Stimulated activated CD4-positive, alpha-beta T cell treated with anti-CD3 and anti-CD28 coated beads, Interleukin-1b, Interleukin-23, amount 100 ng/mL, for 4 hours (primary cell): Measurements from ENCODE around the gene NFATC1.
"Not testable (repeated sequence)": the region's sequence is repeated elsewhere in the genome, so short reads cannot be mapped to it uniquely, and the experiment has no call there.

ENCODE experiments used
- DNase-seq, 2 donors: peaks; one replicate each; pipeline ENCODE4 v3.0.0-alpha.2; 2020; ENCODE audit warnings: low read depth in 2 of 2

Gene NFATC1

DNA sequence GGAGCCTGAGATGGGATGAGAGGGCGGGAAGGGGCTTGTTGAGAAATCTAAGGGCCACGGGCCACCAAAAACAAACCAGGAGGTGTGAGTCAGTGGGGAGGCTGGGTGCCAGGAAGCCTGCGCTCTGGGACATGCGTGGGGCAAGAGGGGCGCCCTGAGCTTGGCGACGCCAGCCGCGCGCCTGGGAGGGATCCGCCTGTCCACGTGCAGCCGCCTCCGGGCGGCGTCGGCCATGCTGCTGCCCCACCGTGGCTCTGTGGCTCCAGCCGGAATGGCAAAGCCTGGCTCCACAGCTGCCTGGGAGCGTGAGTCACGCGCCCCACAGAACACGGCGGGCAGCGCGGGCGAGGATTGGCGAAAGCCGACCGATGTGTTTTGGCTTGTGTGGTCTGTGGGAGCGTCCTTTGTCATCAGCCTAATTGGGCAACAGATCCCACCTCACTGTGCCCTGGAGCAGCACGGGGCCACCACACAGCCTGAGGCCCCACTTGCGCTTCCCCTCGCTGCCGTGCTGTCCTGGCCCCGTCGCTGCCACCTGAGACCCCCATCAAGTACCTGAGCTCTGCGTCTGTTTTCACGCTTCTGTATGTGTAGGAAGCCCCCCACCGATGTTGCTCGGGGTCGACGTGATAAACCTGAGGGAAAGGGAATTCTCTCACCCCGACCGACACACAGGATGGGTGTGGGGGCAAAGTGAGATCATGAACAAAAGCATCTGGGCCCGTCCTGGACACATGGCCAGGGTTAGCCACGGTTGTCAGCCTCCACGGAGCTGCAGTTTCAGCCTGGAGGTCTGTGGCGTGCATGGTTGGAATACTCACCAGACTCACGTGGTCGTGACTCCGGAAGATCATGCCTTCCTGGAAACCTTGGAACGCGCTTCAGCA is 80.5 kb downstream of the NFATC1 start:
- no peak for DNase-seq

DNA sequence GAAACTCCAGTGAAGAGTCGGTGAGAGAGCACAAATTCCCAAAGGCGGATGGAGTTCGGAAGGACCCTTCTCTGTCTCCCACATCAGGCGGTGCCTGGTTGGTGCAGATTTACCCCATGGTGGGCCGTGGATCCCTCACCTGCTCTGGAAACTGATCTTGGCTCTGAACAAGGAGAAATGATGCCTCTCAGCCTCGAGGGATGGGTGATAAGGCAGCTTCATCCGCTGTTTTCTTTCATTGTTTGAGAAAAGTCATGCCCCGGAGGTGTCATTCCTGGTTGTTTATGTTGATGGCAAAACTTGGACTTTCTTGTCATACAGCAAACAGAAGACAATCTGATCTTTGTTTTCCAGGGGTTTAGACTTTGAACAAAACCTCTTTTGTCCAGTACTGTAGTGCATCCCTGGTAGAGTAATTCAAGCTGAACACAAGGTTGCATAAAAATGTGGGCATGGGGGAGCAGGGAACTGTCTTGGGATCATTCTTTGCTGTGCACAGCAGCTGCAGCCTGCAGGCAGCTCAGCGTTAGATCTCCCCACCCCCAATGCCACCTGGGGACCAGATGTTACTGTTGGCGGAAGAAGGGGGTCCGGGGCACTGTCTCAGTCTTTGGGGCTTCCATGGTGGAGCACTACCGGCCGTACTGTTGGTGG is 81.3 kb downstream of the NFATC1 start:
- DNase-seq = no peak

DNA sequence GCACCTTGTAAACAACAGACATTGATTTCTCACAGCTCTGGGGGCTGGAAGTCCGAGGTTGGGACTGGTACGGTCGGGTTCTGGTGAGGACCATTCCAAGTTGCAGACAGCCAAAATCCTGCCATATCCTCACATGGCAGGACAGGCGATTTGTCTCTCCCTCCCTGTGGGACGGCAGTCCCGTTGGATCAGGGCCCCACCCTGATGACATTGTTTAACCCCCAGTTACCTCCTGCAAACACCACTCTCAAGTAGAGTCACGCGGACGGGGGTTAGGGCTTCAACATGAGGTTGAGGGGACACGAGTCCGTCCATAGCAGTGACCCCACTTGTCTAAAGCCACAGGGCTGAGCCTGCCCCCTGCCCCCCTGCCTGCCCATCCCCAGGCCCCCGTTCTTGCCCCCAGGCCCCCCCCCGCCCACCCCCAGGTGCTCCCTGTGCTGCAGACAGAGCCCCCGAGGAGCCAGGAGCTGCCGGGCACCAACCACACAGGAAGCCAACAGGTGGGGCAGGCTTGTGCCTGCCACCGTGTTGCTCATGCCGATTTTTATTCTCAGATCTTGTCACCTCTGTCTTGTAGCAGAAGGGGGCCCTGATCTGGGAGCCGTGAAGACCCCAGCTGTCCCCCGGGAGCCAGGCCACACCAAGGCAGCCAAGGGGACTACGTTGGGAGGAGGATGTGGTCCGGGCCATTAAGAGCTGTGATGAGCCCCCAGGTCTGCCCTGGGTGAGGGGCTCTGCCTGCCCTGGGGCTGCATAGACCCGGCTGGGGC is 82.2 kb downstream of the NFATC1 start:
- no peak for DNase-seq

DNA sequence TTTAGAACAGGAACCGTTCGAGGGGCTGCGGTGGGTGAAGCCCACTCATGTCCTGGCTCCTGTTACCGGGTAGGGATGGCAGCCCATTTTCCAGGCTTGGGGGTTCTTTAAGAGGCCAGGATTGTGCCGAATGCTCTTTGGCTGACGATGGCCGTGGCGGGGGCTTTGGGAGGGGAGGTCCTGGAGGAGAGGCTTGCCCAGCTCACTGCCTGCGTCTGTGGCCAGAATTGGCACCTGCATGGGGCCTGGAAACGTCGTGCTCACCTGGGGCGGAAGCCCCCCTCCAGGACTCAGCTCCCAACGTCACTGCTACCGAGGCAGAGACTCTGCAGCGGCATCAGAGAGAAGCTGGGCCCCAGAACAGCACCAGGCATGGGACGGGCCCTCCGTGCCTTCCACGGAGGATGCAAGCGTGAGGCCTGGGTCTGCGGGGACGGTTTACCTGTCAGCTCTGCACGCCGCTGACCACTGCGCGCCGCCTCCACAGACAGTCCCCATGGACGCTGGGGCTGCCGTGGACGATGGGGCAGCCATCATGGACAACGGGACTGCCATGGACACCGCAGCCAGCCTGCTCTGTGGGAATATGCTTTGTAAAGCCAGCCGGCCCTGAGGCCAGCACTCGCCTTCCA is 82.9 kb downstream of the NFATC1 start:
- no peak for DNase-seq

DNA sequence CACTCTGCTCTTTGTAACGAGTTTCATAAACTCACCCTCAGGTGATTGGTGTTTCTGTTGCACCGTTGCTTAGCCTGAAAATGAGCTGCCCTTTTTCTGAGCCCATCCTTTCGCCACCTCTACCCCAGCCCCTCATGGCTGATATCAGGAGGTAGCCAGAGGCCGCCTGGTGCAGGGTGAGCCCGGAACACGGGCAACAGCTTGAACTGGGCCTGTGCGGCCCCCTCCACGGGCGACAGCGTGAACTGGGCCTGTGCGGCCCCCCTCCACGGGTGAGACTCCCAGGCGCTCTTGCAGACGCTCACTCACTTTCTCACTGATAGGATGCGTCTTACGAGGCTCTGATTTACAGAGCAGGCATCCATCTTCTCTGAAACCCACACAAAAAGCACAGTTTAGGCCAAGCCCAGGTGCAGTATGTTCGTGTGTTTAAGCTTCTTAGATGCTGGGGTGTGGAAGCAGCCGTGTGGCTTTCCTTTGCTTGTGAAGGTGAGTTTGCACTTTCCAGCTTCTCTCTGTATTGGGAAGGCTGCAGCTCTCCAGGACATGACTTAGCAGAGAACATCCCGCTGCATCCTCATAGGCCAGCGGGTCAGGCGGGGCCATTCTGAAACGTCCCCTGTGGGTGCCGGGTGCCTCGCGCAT is 83.5 kb downstream of the NFATC1 start:
- no peak for DNase-seq

DNA sequence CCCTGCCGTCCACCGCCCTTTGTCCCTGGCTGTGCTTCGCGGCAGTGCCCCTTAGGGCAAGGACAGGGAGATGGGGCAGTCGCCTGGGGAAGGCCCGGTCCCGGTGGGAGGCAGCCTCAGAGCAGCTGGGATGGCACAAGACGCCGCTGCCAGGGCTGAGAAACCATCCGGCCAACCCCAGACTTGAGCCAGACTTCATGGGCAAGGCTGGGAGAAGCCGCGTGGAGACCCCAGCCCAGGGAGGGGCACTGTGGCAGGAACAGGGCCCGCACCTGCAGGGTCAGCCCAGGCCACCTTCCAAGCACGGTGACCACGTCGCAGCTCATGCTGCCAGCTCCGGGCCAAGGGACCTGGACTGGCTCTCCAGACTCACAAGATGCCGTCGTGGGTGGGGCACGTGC is 84.0 kb downstream of the NFATC1 start:
- DNase-seq = no peak

DNA sequence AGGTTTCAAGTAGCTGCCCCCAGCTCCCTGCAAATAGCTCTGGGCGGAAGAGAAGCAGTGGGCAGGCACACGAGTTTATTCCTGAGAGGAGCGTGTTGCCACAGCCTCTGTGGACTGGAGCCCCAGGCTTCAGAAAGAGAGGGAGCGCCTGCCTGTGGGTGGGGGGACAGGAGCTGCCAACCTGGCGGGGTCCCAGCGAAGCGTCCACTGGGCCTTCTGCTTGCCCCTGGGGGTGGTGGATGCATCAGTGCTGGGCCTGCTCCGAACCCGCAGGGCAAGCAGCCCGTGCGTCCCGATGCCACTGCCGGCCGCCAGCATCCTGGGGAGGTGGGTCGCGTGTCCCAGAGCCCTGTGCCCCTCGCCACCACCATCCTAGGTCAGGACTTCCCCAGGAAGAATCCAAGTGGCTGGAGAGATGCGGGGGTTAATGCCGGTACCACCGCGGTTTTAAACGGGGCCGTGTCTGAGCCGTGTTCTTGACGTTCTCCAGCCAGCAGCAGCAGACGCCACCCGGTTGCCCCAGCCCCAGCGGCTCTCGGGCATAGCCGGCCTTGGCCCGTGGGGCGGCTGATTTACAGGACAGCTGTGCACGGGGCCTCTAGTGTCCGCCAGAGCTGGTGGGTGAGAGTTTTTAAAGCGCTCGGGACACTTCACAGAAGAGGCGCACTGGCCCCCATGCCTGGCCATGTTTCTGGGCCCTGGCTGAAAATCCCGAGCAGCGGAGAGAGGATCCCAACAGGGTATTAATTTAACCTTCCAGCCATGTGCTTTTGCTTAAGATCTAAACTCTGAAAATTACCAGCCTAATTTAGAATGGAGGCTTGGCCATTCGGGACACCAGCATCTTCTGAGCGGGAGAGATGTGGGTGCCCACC is 84.7 kb downstream of the NFATC1 start:
- DNase-seq = no peak

DNA sequence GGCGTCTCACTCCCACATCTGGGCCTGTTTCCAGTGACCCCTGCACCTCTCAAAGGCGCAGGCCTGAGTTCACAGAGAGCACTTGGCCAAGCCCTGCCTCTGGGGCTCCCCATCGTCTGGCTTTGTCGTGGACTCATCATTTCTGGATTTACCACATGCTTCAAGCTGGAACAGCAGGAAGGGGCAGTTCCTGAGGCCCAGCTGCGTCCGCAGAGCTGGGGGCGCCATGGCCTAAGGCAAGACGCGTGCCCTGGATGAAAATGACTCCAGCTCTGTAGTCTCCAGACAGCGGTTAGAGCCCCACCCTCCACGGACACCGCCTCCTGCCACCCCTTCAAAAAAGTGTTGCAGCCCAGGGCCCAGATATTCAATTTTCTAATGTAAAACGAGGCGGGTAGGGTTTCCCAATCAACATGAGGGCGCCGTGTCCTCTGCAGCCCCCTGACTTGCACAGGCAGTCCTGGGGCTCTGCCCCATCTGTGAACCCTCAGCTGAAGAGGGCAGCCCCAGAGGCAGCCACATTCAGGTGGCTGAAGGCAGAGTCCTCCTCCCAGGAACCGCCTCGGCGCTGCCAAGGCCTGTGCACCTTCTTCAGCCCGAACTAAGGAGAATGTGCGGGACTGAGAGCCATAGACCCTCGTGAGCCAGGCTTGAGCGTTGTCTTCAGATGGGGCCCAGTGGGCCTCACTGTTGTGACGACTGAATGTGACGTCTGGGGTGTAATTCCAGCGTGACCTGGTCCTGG is 85.5 kb downstream of the NFATC1 start:
- DNase-seq = no peak

DNA sequence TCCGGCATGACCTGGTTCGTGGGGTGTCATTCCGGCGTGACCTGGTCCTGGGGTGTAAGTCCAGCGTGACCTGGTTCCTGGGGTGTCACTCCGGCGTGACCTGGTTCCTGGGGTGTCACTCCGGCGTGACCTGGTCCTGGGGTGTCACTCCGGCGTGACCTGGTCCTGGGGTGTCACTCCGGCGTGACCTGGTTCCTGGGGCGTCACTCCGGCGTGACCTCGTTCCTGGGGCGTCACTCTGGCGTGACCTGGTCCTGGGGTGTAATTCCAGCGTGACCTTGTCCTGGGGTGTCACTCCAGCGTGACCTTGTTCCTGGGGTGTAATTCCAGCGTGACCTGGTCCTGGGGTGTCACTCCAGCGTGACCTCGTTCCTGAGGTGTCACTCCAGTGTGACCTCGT is 87.7 kb downstream of the NFATC1 start:
- DNase-seq = not testable (repeated sequence)

DNA sequence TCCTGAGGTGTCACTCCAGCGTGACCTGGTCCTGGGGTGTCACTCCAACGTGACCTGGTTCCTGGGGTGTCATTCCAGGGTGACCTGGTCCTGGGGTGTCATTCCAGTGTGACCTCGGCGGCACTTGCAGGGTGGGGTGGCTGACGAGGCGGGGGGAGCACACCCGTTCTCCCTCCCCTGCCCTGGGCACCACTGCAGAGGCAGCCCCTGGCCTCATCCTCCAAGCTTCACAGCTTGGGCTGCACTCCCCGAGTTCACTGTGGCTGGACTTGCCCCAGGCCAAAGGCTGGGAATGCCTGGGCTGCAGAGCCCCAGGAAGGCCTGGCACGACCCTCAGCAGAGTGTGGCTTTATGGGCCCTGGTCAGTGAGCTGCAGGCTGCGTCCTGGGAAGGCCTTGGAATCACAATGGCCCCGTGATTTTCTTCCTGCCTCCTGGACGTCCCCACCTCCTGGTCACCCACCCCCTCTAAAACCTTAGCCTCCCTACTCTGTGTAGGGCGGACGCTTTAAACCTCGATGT is 88.3 kb downstream of the NFATC1 start:
- DNase-seq = no peak

DNA sequence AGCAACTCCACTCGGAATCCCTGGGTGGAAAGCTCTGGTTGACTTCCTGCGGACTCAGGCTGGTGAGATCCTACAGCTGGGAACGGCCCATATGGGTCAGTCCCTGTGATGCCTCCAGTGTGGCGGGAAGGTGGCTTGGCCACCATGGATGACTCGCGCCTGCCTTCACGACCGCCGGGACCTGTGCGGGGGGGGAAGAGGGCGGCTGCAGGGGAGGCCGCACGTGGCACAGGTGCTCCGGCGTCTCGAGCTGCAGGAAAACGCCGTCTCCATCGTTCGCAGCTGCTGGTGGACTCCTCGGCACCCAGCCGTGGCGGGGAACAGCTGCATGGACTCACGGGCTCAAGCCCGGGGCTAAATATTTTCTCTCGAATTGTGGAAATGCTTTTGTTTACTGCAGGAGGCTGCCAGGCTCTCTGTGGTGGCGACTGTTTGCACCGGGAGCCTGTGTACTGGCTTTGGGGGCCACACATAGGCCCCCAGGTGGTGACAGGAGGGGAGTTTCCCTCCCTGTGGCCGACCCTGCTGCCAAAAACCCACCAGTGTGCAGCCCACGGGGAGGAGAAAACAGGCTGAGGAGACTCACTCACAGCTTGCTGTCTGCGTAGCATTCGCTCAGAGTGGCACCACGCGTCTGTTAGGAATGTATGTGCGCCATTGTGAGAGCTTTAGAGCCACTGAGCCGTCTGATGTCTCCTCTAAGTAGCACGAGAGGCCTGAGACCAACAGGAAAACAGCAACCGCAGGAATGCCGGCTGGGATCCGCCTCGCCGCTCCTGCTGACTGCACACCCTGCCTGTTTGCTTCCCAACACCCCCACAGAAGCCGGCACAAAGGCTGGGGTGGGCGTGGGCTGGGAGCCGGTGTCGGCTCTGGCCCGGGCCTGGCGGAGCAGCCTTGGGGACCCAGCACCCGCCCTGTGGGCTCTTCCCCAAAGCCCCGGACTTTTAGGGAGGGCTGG is 89.2 kb downstream of the NFATC1 start:
- no peak for DNase-seq

DNA sequence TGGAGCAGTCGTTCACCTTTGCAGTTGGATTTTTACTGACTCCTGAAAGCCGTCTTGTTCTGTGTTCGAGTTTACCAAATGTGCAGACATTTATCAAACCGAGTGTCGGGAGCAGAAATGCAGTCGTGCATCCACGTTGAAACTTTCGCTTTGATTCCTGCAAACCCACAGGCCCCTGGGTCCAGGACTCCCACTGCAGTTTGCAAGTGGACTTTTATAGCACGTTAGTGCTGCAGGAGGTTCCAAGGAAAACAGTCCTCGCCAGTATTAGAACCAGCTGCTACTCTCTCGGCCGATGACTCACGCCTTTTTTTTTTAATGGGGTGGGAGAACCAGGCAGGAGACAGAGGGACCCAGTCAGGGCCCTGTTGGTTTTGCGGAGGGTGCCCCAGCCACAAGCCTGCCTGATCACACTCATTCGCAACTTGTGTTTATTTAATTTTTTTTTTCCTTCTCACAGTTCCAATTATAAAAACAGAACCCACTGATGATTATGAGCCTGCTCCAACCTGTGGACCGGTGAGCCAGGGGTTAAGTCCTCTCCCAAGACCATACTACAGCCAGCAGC is 90.1 kb downstream of the NFATC1 start:
- DNase-seq = no peak

DNA sequence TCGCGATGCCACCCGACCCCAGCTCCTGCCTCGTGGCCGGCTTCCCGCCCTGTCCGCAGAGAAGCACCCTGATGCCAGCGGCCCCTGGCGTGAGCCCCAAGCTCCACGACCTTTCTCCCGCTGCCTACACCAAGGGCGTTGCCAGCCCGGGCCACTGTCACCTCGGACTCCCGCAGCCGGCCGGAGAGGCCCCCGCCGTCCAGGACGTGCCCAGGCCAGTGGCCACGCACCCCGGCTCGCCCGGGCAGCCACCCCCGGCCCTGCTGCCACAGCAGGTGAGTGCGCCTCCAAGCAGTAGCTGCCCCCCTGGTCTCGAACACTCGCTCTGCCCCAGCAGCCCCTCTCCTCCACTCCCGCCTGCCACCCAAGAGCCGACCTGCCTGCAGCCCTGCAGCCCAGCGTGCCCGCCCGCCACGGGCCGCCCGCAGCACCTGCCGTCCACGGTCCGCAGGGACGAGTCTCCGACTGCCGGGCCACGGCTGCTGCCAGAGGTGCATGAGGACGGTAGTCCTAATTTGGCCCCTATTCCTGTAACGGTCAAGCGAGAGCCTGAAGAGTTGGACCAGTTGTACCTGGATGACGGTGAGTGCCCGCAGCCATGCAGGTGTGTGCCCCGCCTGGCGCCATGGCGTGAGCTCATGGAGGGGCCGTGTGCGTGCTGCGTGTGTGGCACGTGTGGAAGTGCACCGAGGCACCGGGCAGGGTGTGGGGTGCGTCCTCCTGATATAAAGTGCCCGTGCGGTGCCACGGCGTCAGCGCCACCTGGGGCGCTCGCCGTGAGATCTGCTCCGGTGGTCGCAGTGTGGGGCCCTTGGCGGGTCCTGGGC is 90.8 kb downstream of the NFATC1 start:
- DNase-seq = no peak

DNA sequence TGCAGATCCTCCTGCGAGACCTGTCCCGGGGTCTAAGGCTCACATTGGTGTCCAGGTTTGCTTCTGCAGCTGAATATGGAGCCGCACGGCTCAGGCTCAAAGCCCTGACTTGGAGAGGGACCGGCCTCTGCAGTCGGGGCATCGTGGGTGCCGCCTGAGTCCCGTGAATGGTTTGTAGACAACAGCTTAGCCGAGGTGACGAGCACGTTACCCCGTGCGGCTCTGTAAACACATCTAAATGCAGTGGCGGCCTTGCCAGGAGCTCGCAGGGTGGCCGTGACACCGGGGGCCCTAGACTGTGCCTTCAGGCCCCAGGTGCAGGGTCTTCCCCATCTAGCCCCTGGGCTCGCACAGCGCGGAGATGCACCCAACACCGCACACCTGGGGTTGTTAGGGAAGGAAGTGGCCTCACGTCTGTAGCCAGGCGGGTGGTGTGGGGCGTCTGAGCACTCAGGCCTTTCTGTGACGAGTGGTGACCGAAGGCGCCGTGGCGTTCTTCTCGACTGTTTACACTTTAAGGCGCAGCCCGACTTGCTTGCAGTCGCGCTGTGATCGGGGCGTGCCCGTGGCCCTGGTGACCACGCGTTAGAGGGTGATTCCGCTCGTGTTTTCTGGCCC is 91.6 kb downstream of the NFATC1 start:
- no peak for DNase-seq

DNA sequence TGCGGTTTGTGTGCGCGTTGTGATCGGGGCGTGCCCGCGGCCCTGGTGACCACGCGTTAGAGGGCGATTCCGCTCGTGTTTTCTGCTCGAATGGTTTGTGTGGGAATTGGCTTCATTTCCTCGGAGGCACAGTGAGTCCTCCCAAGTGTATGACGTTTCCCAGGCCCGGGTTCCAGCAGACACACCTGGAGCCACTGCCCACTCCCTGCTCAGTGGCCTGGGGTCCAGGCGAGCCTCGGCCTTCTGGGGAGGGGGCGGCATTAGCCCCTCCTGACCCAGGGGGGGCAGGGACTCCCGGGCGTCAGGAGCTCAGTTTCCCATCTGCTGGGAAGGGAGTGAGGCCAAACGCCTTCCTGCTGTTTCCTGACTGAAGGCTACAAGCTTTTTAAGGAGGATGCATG is 92.1 kb downstream of the NFATC1 start:
- no peak for DNase-seq

DNA sequence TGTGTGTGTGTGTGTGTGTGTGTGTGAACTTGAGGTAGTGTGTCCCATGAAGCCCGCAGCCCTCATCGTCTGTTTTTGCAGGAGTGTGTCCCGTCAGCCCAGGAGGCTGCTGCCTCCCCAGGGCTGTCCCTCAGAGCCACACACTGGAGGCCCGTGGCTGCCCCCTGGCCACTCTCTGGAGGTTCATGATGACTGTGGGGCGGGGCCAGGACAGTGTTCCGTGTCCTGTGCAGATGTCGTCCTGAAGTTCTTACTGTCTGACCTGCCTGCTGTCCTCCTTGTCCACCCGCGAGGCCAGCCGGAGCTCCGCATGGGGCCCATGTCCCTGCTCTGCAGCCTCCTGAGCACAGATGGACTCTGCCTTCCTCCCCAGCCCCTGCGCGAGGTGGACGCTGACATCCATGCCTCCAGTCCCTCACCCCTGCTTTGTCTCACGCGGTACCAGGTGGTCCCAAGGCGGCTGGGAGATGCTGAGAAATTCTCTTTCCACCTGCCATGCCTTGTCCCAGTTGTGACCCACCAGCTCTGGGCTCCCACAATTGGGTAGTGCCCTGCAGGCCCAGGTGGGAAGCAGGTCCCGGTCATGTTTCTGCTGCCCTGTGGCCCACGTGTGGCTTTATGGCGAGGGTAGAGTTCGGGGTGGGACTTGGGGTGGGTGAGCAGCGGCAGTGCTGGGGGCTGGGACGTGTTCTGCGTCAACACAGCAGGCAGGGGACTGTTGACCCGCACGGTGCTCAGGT is 92.8 kb downstream of the NFATC1 start:
- DNase-seq = no peak
